Measurements from ENCODE around the gene RHOD.

Gene RHOD

DNA sequence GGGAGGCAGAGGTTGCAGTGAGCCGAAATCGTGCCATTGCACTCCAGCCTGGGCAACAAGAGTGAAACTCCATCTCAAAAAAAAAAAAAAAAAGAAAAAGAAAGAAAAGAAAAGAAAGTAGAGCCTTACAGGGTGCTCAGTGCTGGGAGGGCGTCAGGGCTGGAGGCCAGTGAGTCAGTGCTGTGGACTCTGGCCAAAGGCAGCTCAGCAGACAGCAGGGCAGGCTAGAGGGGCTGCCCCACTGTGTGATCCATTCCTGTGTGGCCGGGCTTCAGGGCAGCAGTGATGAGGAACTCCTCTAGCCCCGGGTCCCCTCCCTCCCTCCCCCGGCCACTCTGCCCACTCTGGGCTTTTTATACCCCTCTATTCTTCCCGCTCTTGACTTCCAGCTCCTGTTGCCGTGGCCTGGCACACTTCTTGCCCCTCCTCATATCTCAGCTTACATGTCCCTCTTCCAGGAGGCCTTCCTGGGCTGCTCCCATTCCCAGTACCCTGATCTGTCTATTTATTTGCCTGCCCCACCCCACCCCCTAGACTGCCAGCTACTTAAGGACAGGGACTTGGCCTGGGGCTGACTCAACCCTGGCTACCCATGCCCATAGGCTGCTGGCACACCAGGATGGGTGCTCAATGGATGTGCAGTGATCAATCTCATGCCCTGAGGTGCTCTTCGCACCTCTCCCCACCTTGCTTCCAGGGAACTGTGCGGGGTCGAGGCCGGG, 23.7 kb upstream of the RHOD start:
- no peak for DNase-seq

DNA sequence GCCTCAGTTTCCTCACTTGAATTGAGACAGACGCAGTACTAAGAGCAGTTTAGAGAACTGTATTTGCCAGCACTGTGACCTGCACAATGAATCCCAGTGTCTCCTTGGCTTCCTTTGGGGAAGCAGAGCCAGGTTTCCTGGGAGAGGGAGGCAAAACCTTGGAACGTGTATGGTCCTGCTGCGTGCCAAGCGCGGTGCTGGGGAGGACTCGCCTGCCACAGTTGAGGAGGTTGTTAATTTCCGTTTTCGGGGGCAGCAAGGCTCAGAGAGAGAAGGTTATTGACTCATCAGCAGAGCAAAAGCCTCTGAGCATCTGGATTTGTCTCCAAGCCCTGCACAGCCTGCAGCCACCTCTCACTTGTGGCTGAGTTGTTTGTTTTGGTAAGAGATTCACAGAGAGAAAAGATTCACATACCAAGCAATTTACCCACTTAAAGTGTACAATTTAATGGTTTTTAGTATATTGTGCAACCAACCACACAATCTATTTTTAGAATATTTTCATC, 22.9 kb upstream of the RHOD start:
- no peak for DNase-seq

DNA sequence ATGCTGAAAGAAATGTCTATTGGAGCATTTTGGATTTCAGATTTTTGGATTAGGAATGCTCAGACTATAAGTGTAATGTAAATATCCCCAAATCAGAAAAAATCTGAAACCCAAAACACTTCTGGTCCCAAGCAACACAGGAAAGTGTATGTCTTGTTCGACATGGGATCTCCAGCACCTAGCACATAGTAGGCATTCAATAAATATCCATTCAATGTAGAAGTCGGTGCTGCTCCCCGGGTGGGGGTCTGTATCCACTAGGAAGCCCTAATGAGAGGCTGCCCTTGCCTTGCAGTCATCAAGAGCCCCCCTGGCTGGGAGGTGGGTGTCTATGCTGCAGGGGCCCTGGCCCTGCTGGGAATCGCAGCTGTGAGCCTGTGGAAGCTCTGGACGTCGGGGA, 22.3 kb upstream of the RHOD start:
- DNase-seq = no peak

DNA sequence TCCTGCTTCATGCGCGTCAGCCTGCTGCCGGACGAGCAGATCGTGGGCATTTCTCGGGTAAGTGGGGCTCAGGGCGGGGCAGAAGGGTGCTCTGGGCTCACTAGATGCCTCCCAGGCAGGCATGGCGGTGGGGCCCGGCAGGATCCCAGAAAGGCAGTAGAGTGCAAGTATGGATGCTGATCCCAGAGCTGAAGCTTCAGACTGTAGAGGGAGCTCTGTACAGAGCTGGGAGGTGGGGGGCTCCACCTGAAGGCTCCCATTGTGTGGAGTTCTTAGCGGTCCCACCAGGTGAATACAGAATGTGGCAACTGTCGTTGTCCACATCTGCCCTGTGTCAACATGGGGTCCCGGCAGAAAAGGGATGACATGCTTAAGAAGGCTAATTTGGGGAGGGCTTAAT, 16.5 kb upstream of the RHOD start:
- DNase-seq = no peak

DNA sequence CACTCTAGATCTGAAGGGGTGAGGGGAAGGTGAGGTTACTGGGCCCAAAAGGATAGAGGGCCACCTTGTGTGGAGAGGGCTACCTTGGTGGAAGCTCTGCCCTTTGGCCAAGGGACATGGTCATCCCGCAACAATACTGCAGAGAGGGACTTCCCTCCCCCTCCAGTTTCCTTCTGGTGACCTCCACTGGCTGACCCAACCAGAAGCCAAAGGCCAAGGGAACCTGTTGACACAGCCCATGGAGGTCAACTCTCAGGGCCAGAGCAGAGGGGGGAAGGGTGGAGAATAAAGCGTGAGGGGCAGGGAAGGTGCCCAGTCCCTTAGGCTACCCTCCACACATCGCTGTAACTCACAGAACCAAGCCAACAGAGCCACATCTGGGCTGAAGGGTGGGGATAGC, 15.0 kb upstream of the RHOD start:
- no peak for DNase-seq

DNA sequence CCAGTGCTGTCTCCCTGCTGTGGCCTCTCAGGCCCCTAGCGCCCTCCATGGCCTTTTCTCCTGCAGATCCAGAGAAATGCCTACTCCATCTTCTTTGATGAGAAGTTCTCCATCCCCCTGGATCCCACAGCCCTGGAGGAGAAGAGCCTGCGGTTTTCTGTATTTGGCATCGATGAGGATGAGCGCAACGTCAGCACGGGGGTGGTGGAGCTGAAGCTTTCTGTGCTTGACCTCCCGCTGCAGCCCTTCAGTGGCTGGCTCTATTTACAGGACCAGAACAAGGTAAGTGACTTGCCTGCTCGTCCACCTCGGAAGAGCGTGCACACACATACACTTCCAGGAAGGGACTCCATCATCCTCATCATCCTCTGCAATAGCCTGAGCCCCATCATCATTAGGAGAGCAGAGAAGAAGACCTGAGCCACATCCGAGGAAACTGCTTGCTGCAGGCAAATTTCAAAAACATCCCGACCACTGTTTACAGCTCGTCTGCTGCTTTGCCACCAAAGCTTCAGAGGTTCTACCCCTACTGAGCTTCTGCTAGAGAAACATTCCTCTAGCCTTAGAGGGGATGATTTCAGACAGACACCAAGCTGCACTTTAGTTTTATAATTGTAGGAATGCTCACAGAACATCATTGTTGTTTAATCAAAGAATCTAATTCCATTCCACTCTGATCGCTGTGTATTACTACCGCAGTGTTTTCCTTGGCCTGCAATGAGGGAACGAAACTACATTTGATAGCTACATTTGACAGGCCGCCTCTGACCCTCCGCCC, 12.9 kb upstream of the RHOD start:
- DNase-seq = no peak

DNA sequence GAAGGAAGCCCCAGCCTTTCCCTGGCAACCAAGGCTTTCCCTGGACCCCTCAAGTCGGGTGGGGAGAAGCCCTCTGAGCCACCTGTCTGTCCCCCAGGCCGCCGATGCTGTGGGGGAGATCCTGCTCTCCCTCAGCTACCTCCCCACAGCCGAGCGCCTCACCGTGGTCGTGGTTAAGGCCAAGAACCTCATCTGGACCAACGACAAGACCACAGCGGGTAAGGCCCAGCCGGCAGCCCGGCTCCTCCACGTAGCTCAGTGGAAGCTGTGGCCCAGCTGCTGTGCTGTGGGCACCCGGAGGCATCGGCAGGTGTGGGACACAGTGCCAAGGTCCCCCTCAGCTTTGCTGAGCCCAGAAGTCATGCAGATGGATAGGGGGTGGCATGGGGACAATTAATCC, 12.2 kb upstream of the RHOD start:
- no peak for DNase-seq

DNA sequence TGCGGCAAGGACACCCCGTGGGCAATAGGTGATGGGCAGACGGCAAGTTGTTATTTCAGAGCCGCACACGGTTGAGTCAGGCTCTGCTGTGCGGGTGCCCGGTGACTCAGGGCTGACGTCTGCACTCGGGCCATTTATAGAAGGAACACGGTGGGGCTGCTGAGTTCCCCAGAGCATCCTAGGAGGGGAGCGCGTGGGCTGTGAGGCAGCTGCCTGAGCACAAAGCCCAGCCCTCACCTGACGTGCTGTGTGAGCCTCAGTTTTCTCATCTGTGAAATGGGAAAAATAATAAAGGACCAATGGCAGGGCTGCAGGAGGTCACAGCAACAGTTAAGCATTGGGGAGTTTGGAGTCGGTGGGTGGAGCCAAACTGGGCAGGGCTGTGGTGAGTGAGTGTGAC, 11.3 kb upstream of the RHOD start:
- no peak for DNase-seq

DNA sequence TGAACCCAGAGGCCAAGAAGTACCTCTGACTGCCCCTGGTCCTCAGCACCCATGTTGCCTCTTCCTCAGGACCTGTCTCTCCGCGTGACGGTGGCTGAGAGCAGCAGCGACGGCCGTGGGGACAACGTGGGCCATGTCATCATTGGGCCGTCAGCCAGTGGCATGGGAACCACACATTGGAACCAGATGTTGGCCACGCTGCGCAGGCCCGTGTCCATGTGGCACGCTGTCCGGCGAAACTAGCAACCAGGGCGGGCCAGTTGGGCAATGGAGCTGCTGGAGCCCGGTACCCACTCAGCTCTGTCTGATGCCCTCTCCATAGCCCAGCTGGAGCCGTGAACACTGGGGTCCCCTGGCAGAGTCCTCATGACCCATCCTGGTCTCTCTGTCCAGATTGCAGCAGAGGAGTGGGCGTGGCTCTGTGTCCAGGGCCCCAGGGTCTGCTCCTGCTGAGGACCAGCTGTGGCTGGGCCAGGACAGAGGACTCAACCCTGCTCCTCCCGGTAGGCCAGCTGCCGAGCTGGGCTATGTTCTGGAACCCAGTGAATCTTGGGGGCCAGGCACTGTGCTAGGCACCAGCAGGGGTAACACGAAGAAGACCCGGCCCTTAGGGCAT, 8.0 kb upstream of the RHOD start:
- no peak for DNase-seq

DNA sequence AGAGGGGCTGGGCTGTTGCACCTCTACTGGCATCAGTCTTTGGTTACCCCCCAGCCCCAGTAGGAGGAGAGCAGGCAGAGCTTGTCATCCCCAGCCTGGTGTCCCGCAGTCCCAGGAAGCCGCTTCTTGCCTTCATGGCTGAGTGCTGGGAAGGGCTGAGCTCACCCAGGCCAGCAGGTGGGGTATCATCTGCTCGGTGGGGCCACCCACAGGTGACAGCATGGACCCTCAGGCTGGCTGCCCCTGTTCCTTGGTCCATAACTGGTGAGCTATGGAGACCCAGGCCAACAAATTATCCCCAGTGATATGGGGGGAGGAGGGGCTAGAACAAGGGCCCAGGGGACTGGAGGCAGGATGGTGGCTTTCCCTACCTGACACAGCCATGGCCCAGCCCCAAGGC, 6.5 kb upstream of the RHOD start:
- no peak for DNase-seq

DNA sequence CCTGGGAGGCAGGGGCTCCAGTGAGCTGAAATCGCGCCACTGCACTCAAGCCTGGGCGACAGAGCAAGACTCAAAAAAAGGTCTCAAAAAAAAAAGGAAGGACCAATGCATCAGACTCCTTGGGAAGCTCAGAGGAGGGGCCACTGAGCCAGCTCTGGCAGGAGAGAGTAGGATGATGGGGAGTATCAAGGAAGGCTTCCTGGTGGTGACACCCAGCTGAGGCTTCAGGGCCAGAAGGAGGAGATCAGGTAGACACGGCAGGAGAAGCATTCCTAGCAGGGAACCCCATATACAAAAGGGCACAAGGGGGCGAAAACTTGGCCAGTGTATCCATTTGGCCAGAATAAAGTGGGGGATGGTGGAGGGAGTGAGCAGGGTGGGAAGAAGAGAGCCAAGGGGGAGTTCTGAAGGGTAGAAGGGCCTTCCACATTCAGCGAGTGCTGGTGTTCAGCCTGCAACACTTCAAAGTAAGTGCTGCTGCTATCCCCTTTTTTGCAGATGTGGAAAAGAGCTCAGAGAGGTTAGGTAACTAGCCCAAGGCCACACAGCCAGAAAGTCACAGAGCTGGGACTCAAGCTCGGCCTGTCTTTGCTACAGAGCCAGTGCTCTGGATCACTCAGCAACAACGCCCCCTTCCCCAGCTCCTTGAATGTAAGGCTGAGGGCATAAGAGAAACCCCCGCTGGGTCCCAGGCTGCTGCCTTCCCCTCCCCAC, 5.3 kb upstream of the RHOD start:
- no peak for DNase-seq

DNA sequence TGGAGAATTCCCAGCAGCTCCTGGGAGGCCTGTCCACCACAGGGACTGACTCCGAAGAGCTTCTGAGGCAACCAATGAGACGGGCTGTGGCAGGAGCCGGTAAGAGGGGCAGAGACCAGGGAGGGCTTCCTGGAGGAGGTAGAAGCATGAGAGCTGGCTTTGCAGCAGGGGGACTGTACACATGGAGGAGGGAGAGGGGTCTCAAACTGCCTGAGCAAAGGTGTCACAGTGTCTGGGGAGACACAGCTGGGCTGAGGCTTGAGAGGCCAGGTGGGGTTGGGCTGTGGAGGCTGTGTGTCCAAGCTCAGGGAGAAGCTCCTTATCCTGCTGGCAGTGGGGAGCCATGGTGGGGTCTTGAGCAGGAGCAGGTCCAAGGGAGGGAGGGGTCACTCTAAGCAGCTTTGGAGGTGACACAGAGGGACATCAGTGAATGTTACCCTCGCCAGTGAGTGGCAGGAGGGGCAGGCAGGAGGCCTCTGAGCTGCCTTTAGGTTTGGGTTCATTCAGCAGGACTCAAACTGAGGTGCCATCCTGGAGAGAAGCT, 4.6 kb upstream of the RHOD start:
- DNase-seq = no peak

DNA sequence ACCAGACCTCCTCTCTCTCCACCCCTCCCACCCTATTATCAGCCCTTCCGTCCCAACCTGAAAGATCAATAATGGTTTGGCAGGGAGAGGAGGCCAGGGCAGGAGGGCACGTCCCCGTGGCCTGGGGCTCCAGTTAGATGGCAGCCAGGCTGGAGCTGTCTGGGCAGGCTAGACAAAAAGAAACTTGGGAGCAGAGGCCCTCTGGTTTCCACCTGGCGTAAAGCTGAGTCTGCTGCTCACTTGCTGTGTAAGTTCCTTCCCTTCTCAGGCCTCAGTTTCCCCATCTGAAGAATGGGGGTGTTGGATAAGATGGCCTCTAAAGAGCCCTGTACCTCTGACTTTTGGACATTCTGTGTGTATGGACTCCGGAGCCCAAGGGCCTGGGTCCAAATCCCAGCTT, 3.8 kb upstream of the RHOD start:
- DNase-seq = no peak

DNA sequence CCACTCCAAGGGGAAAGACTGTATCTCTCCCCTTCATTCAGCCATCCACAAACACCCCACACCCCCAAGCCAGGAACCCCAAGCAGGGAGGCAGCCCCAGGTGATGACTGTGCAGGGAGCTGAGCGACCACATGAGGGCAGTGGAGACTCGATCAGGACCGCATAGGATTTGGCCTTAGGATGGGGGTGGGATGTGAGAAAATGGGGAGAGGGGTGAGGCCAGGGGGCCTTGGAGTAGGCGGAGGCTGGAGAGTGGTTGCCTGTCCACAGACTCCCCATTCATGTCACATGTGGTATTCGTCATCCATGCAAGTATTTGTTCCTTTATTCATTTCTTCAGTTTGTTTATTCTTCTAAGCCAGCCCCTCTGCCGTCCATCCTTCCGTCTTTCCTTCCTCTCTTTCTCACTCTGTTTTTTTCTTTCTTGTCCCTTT, 2.7 kb upstream of the RHOD start:
- DNase-seq = peak in 1 of 2 donors; percentile 30

DNA sequence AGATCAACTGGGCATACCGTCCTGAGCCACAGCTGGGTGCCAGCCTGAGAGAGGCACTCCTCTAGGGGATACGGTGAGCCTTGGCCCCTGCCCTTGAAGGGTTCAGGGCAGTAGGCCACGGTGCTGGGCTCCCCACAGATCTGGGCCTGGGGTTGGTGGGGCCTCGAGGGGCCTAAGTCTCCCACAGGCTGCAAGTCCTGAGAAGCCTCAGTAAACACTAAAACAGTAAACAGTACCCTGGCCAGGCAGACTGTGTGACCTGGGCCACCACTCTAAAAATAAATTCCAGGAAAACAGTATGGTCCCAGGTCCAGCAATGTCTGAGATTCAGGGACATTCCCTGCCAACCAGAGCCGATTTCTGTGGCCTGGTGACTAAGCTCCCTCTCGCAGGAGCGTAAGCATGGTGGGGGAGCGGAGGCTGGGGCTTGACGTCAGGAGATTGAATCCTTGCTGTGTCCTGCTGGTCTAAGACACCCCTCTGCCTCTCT, 2.3 kb upstream of the RHOD start:
- no peak for DNase-seq

DNA sequence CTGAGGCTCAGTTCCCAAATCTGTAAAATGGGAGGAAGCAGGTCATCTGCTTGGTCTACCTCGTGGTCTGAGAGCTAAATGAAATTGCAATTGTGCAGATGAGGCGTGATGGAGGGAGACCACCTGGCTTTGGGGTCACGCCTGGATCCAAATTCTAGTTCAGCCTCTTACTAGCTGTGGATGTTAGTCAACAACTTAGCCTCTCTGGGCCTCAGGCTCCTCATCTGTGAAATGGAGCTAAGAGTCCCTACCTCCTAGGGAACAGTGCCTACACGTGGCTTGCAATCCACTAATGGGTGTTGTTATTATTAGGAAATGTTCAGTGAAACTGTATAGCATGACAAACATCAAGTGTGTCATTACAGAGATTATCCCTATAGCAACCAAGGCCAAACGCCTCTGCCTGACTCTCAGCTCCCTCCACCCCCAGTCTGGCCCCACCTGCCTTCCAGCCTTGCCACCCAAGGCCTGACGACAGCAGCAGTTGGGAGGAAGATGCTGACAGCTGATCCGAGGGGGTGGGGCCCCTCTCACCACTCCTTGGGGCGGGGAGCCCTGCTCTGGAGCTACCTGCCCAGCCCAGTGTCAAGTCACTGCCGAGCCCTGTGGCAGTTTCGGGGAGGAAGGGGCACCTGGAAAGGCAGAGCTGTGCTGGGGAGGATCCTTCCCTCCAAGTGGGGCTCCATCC, 1.7 kb upstream of the RHOD start:
- DNase-seq = no peak

DNA sequence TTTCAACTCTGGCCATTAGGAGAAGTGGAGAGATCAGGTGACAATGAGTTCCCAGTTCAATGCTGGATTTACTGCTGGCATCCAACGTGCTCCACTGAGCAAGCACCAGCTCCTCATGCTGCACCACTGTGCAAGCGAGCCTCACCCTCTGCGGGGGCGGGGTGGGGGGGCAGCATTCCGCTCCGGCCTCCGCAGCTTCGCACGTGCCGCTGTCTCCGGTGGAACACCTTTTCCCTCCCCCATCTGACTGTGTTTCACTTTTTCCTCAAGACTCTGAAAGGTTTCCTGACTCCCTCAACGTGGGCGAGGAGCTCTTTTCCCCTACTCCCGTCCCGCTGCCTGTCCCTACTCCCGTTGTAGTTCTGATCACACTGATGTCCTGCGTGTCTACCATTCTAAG, 835 bp upstream of the RHOD start:
- no peak for DNase-seq

DNA sequence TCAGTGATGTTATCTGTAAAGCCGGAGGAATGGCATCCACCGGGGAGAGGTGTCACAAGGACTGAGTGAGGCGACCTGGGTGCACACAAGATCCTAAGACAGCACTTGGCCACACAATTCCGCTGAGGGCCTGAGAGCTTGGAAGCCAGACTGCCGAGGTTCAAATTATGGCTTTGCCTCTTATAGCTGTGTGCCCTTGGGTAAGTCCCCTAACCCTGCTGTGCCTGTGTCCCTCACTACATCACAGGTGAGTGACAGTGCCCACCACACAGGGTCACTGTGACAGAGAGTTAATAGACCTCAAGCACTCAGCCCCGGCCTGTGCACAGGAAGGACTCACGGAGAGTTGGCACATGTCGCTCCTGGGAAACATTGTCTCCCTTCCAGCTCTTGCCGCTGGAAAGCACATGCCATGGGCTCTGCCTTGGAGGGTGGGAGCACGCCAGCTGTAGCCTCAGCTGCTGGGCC, 592 bp downstream of the RHOD start:
- DNase-seq = no peak

DNA sequence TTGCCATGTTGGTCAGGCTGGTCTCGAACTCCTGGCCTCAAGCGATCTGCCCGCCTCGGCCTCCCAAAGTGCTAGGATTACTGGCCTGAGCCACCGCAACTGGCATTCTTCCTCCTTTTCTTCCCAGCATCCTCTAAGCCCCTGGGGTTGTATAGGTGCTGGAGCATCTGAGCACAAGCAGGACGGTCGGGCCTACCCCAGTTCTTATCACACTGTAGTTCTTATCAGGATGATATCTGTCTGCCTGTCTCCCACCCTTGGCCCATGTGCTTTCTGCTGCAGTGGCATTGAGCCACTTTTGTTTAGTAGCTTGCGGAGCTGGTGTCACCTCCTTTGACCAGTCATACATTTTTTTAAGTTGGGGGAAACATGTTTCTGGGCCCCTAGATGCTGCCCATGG, 1.9 kb downstream of the RHOD start:
- DNase-seq = no peak

DNA sequence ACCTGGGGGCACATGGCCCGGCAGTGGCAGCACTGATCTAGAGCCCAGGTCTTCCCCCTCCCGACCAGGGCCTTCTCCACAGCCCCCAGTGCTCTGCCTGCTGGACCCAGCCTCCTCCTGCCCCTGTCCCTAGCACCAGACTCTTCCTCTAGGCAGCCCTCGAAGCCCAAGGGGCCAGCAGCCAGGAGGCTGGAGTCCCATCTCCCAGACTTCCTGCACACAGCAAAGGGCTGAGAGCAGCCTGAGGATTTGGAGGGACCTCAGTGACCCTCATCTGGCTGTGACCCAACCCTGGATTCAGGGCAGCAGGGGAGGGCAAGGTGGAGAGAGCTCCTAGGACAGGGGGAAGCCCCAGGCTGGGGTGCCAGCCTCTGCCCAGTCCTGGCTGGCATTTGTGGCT, 3.0 kb downstream of the RHOD start:
- DNase-seq = no peak

DNA sequence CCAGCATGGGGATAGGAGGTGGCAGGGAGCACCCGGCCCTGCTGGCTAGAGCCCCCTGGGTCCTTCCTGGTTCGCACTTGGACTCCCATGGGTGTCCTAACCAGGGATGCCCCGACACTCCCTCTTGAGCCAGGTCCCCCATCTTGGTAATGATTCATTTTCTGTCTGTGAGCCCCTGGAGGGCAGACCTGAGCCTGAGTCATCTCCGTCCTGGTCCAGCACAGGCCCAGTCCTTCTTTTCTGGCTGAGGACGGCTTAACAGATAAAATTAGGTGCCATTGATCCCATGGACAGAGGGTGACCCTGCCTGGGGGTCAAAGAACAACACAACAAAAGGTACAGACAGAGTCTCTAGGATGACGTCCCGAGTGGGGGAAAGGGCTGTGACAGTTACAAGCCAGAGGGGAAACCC, 3.5 kb downstream of the RHOD start:
- no peak for DNase-seq

Data from CD4-positive, alpha-beta T cell treated with Interferon alpha-2 for 1 hour (primary cell).